Measurements from ENCODE around the gene LDAH.

LDAH gene

GRCh38 chr2:20665243-20666004 lies 157.5 kb downstream of the LDAH start:
- no peak for DNase-seq

DNA sequence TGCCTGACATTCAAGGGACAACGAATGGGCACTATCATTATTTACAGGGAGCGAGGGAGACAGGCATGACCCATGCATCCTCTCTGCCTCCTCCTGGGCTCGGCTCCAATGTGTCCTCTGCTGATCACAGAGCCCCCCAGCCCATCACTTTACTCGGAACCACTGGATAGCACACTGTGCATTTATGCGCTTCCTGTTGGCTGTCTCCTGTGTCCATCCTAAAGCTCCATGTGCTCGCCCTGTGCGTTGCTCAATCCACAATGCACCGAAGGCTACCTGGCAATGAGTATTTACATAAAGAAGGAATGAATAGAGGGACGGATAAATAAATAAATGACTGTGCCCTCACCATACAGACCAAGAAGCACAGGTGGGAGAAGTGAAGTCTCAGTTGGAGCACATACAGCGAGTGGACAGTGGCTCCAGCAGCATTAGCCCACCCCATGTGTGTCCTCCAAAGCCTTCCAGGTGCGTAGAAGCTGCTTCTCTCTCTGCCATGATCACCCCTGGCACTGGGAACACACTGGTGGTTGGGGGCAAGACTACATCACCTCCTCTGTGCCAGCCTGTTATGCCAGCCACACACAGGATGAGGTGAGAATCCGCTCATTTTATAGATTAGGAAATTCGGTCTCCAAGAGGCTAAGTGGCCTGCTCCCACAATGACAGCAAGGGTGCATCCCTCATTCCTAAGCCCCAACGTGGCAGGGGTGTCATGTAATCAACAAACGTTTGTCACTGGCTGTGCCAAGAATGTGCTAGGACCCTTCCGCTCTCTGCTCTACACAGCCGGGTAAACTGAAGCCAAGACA lies 158.3 kb downstream of the LDAH start:
- DNase-seq, result no peak

DNA sequence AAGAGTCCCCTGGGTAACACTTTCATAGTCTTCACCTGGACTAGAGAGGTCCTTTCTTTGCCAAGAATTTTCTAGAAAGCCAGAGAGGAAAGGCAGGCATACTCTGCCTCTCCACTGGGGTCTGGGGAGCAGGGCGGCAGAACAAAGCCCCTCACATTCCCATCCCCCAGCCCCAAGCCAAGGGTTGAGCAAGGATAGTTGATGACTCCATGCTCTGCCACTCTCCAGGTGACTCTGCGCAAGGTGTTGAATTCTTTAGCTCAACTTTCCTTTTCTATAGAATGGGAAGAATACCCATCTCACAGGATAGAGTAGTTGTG lies 158.9 kb downstream of the LDAH start:
- DNase-seq, result no peak

GRCh38 chr2:20663196-20664070 lies 159.5 kb downstream of the LDAH start:
- no peak for DNase-seq

- DNase-seq, result no peak
Observed at GRCh38 chr2:20662308-20662937, 160.5 kb downstream of the LDAH start.

- DNase-seq, result peak; percentile 65 to 73
Observed at GRCh38 chr2:20661421-20662307, 161.2 kb downstream of the LDAH start.

DNA sequence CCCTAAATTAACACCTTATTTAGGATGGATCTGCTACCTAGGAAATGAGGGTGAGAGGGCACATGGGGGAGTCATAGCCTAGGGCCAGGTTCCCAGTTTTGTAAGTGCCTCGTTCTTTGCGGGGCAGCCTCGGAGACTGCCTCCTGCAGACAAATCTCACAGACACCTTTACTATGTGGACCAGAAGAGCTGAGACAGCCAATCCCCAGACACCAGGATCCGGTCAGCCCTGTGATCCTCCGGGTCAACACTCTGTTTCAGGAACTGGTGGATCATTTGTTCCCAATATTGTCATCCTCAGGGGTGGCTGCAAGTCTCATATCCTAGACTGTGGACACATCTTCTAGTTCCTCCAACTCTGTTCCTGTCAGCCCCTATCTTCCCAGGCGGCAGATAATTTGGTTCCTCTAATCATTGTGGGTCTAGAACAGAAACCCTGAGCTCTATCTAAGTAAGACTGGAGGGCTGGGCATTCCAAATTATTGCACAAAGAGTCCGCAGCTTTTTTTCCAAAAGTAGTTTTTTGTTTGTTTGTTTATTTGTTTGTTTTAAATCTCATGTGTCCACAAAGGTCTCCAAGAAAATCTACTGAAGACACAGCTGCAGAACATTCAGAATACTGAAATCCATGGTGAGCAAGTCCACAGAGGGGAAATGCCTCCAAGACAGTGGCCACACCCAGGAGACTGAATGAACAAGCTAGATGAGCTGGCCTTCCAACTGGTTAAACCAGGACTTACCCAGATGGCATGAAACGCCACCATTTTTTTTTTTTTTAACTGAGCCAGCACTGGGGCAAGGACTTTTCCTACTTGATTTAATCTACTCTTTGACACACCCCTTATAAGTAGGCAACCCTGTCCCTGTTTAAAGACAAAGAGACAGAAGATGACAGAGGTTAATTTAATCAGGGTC lies 162.1 kb downstream of the LDAH start:
- DNase-seq, result no peak

- no peak for DNase-seq
Observed at GRCh38 chr2:20657522-20658235, 165.2 kb downstream of the LDAH start.

DNA sequence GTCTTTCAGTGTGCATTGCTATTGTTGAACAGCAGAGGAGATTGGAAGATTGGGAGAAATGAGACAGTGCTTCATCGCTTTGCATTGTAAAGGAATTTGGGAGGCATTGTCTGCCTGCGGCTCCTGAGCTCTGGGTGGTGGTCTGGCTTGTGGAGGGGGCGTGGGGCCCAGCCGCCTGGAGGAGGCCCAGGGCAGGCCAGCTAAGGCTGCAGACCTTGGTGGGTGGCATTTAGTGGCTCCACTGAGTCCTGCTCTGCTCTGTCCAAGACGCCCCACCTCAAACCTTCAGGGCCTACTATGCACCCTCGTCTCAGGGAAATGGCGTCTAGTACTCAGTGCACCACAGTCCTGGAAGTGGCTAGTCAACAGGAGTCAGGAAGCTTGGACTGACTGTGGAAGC lies 166.3 kb downstream of the LDAH start:
- DNase-seq, result no peak

DNA sequence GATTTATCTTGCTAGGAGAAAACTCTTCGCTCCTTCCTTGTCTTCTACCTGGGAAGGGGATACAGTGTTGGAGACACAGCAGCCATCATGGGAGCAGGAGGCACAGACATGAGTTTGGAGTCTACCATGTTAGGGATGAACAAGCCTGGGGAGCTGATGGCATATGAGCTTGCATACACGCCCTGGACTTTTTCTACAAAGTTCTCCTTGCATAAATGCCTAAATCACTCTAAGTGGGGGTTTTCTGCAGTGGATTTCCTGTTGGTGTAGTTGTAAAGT lies 168.4 kb downstream of the LDAH start:
- no peak for DNase-seq

DNA sequence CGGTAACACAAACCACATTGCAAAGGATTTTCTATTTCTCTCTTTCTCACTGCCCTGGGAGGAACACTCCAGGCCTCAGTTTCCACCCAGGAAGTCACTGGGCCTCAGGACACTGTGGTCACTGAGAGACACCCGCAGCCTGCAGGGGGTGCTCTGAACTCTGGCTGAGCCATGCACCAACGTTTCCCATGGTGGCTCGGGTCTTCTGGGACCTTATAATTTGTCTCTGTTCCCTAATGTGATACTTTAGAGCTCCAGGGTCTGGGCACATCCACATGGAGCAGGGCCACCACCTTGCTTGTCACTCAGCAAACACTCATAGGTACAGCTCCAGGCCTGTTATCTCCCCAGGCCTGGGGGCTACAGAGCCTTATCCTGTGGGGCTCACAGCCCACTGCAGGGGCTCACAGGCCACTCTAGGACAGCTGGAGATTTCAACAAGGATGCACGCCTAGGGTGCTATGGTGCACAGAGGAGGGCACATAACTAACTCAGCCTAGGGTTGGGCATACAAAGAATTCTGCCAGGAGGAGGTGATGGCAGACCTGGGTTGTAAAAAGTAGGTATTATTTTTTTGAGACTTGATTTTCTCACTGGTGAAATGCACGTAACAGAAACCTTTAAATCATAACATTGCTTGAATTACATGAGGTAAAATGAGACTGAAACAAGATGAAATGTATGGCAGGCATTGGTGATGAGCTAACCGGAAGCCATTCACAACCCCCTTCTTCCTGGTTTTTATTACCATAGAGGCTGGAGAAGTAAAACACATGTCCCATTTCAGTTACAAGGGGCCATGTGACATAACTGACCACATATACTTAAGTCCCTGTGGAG lies 169.0 kb downstream of the LDAH start:
- DNase-seq, result no peak

DNA sequence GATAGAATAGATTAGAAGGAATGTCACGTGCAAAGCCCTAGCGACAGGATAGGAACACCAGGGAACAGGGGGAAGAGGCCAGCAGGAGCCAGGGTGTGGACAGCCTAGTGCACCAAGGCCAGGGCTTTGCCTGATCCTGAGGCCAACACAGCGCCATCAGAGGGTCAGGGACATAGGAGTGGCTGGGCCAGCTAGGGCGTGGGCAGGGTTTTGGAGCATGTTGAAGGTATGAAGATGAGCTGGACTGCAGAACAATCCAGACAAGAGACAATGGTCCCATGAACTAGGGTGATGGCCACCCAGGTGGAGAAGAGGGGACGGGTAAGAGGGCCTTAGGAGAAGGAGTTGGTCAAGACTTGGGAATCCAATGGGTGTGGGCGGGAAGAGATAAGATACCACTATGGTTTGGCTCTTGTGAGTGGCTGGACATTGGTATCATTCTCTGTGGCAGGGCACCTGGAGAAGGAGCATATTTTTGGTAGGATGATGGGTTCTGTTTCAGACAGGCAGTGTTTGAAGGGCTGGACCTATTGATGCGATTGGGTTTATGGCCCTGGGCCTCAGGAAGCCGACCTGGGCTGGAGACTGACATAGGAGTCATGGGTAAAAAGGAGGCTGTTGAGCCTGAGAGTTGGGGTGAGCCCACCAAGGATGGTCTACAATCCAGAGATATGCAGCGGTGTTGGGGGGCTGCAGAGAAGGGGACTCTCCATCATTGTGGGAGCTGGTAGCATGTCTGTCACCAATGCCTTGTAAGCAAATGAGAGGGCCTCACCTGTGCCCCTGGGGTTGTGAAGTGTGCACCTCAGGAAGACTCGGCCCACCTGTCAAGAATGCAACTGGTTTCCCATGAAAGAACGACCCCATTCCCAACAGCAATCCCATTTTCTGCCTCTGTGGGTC lies 170.0 kb downstream of the LDAH start:
- no peak for DNase-seq

DNA sequence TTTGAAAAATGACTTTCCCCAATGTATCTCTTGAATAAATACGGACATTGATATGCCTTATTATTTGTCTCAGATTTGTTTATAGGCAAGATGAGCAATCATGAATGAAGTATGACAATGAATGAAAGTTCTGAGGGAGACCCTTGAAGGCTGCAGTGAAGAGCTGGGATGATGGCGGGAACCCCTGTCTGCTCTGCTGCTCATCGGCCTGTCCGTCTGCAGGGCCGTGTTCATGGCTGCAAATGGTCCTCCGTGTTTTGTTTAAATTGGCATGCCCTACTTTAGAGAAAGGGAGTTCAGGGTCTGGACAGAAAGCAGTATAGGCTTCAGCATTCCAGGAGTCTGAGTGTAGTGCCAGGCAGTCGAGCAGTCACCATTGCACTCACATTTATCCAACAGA lies 170.8 kb downstream of the LDAH start:
- DNase-seq, result no peak

DNA sequence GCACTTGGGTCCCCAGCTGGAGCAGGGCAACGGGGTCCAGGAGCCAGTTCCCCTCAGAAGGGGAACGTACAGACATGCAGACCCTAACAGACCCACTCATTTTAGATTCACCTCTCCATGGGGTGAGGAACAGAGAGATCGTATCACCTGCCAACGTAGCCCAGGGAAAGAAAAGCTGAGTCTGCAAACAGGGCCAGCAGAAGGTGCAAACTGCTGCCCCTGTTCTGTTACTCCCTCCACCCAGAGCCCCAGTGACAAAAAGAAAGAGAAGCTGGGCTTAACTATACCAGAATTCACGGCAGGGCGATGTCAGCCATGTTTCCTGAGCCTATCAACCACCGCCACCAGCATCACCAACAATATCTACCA lies 171.2 kb downstream of the LDAH start:
- DNase-seq, result no peak

DNA sequence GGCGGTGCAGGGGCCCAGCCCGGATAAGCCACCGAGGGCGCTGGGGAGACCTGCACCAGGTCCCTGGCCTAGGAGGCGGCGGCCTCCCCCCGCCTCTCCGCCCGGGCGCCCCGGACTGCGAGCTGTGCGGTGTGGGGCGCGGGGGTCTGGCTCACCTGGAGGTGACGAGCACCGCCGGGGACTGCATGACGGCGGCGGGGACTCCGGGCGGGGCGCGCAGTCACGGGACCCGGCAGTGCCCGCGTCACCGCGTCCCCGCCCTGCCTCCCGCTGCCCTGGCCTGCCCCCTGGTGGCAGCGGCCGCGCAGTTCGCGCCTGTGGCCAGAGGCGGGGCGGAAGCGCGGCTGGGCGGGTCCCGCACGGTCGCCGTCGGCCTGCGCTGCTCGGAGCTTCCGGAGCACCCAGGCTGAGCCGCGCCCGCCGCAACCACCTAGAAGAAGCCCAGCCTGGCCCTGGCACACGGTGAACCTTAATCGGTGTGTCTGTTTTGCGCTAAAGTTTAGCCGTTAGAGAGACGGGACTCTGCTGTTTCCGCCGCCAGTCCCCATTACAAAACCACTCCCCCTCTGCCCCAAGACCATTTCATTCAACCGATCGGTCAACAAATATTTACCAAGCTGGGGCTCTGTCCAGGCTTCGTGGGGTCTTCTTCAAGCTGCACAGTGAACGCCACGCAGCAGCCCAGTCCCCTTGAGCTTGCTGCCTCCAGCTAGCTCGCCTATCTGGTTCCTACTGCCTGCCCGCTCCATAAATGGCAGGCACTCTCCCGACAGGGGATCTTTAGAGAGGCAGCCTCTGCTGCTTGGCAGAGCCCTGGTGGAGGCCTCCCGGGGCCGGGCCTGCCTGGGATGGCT lies 171.8 kb downstream of the LDAH start, which contains the start of gene HS1BP3:
HS1BP3 (minus strand) TSS at position 222 of the 854 bp plus-strand sequence; CDS start at position 187, 35 bp downstream.
- DNase-seq, result peak; percentile 82 to 83

DNA sequence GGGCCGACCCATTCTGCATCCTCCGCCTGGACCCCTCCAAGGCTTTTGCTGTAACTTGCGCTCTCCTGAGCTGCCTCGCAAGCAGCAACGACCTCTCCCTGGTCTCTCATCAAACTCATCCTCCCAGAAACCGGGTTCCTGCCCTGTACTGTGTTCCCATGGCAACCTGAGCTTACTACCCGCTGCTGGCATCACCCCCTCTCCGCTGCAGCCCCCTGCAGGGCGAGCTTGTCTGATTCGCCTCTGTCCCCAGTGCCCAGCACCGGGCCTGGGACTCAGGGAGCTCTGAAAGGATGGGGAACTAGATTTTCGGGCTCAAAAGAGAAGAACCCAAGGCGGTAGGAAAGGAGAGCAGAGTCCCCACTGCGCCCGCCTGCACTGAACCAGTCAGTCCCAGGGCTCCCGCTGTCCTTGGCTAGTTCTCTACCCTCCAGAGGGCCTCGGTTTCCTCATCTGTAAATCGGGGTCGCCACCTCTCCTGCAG lies 172.5 kb downstream of the LDAH start:
- DNase-seq, result peak in 1 of 2 experiments; percentile 23

DNA sequence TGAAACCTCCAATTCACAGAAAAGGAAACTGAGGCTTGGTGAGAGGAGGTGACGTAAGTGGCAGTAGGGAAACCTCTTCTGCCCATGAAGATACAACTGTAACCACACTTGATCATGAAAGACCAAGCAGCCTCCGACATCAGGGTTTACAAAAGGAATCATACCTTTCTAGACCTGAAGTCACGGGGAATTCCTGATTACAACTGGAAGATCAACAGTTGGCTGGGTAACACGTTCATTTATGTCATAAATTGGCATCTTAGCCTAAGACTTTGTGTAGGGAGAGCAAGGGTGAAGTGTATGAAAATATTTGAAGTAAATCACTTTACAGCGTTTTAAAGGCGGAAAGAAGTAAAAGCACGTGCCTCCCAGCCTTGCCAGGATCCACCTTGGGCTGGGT lies 172.9 kb downstream of the LDAH start:
- no peak for DNase-seq

All from activated CD4-positive, alpha-beta T cell treated with anti-CD3 and anti-CD28 coated beads, Interleukin-2, amount 50 U/mL, for 48 hours (primary cell).